GM19239 (cell line): Measurements from ENCODE around the gene GTF3C4.
A peak's percentile ranks its signal among the peaks of the same experiment; 100 is the strongest.

ENCODE experiments used
- DNase-seq: peaks from one replicate; pipeline ENCODE4 v3.0.0; 2011; ENCODE audit warnings: low spot score; ENCODE audit not compliant: insufficient read length
- FAIRE-seq: peaks from 2 replicates; lab custom pipeline; 2011; peaks lifted over from hg19 to GRCh38; lab: Jason Lieb, UNC

The GTF3C4 gene

DNA sequence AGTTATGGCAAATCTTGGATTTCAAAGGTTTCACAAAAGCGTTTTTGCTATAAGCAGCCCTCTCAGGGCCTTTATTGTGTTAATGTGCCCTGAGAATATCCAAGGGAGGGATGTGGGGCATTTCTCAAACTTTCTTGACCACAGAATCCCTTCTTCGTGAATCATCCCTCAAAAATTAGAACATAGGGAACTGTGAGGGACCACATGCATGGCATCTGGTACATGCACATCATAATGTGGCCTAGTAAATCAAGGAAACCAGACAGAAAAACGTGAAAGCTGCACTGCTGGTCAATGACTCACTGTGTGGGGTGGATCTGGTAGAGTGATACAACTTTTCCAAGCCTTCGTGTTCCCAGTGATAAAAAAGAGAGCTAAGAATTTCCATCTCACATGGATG lies 22.9 kb upstream of the GTF3C4 start:
- DNase-seq, result no peak
- no peak for FAIRE-seq

DNA sequence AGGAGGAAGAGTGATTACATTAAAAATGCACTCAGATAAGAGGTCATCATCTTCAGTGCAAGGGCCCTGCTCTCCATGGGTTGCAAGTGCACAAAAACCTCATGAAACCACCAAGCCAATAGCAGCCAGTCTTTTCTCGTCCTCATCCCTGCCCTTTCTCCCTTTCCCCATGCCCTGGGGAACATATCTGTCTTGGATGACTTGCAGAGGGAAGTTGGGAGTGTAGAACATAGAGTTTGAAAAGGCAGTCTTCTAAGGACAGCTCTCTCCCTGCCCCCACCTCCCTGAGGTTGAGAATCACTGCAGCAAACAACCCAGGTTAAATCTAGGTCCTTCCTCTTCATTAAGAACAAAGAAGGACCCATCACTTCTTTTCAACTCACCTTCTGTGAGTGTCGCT lies 22.5 kb upstream of the GTF3C4 start:
- DNase-seq, result no peak
- no peak for FAIRE-seq

- FAIRE-seq (no peak), DNase-seq (no peak)
These were observed 22.0 kb upstream of the GTF3C4 start for GRCh38 chr9:132648283-132648682.

GRCh38 chr9:132648685-132649084 lies 21.6 kb upstream of the GTF3C4 start:
- FAIRE-seq (no peak), DNase-seq (no peak)

GRCh38 chr9:132651259-132651658 lies 19.0 kb upstream of the GTF3C4 start:
- DNase-seq (no peak), FAIRE-seq (no peak)

DNA sequence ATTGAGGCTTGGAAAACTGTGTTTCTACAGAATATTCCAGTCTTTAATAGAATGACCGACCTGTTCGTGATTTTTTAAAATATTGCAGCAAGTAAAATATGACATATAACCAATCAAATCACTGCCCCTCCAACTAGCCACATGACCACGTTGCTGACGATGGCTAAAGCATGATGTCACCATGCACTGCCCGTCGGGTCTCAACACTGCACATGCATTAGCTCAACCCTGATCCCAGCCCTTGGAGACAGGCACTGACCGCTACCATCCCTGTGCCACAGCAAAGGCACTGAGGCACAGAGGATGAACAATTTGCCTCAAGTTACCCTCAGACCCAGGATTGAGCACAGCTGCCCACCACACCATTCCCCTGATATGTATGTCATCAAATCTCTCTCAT lies 14.0 kb upstream of the GTF3C4 start:
- no peak for DNase-seq
- FAIRE-seq, result no peak

DNA sequence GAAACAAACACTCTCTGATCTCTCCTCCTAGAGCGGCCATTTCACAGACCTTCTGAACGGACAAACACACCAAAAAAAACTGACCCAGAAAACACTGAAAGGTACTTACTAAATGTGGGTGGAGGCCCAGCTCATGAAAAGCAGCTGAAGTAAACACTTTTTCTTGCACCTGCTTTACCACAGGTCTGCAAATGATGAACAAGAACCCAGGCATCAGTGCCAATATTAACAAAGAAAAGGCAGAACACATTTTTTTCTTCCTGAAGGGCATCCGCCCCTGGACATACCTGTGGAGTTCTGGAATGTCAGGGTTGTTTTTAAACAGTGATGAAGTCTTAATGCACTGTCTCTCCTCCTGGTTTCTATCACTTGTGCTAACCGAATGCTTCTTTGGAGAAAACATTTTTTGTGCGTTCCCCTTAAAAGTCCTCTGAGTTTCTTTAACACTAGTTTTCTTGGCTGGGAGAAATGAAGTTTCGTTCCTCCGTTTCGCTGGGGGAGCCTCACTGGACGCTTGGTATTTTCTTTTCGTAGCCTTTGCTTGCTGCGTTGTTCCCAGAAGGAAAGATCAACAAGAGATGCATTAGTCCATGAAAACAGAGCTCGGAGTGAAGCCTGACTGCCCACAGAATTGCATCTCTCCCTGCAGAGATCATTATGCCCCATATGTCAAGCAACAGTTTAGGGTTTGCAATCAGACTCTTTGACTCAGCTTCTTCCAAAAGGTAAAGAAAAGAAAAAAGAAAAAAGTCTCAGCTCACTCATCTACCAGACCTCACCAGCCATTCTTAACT lies 7.9 kb upstream of the GTF3C4 start:
- DNase-seq, result no peak
- no peak for FAIRE-seq

DNA sequence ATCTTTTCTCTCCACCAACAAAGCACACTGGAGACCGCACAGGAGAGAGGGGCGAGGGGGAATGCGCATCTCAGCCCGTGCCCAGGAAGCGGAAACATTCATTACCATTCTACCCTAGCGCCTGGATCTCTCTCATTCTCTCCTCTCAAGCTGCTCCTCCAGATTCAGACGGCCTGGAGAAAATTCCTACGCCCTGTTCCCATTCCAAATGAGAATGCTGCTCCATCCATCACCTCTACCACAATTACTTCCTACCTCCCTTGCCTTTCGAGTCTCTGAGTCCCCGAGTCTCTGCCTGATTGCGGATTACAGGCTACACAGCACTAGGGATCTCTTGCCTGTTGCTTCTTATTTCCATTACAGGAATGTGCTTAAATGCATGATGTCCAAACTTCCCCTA lies 7.1 kb upstream of the GTF3C4 start:
- DNase-seq (no peak), FAIRE-seq (no peak)

- no peak for FAIRE-seq
- DNase-seq, result no peak
These were observed 6.4 kb upstream of the GTF3C4 start for GRCh38 chr9:132663851-132664250.

DNA sequence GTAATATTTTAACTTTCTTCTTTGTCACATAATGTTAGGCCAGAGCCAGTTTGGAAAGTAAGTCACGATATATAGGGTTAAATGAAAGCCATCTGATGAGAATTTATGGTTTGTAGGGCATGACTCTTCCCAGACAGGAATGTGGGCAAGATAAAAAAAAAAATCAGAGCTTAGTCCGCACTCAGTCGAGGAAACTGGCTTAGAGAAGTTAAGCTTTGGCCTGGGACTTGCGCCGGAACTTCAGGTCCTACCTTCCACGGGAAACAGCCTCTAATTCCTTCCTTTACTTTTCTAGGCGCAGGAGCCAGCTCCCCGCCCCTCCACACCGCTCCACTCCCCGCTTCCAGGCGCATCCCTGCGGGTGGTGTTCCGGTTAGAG lies 956 bp upstream of the GTF3C4 start:
- DNase-seq, result no peak
- no peak for FAIRE-seq

DNA sequence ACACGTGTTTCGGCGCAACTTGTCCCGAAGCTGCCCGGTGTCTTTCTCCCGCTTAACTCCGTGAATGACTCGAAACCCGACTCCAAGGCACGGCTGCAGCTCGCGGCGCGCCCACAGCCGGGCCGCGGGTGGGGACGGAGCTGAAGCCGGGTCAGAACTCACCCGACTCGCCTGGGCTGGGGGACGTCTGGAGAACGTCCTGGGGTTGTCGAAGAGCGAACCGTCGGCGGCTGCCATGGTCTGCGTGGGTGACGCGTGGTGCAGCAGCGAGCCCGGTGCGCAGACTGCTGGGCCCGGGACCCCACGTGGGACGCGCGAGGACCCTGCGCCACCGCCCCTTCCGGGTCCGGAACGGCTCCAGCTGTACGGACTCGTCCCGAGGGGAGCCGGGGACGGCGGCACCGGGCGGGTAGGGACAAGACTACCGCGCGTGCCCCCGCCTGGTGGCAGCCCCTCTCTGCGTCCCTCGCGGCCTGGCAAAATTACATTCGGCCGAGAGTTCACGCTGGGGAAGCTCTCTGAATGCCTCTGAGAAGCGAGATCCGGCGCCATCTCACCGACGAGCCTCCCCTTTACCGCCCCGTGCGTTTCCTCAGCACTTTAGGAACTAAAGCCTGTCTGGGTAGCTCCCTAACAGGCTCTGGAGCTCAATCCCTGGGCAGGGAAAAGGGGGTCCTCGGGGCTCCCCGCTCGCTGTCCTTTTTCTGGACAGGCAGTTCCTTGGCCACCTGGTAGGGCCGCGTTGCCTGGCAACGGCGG lies 387 bp upstream of the GTF3C4 start, which contains the start of gene DDX31:
Gene DDX31, minus strand, starts transcription at position 286 of the 759 bp plus-strand sequence. Its CDS starts 49 bp downstream, at position 237.
- FAIRE-seq (peak; percentile 78), DNase-seq (peak; percentile 89)

GRCh38 chr9:132671620-132672412 lies 1.6 kb downstream of the GTF3C4 start:
- no peak for FAIRE-seq

GRCh38 chr9:132672413-132672690 lies 2.1 kb downstream of the GTF3C4 start:
- FAIRE-seq, result no peak
- DNase-seq, result no peak

More at GRCh38 chr9:132671620-132672412, 1.6 kb downstream of the GTF3C4 start:
- no peak for DNase-seq

- FAIRE-seq, result no peak
- DNase-seq, result peak; percentile 9
These were observed 3.1 kb downstream of the GTF3C4 start for GRCh38 chr9:132673355-132673754.

DNA sequence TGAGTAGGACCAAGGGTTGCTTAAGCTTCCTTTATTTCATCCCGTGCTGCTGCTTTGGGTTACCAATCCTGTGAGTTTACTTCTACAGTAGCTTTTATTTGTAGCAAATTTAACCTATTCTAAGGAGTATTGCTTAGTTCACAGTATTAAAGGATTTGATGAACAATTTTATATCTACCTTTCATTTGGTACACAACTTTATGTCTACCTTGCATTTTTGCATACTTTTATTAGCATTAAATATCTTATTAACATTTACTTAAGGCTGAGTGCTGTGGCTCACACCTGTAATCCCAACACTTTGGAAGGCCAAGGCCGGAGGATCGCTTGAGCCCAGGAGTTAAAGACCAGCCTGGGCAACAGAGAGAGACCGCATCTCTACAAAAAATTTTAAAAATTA lies 4.2 kb downstream of the GTF3C4 start:
- FAIRE-seq, result no peak

DNA sequence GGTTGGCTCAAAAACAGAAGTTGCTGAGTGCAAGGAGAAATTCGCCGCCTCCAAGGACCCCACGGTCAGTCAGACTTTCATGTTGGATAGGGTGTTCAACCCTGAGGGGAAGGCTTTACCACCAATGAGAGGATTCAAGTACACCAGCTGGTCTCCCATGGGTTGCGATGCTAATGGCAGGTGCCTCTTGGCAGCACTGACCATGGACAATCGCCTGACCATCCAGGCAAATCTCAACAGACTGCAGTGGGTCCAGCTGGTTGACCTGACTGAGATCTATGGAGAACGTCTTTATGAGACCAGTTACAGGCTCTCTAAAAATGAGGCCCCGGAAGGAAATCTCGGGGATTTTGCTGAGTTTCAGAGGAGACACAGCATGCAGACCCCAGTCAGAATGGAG lies 7.7 kb downstream of the GTF3C4 start:
- no peak for FAIRE-seq
- no peak for DNase-seq

More for the DNA sequence above, 4.2 kb downstream of the GTF3C4 start:
- DNase-seq, result no peak

DNA sequence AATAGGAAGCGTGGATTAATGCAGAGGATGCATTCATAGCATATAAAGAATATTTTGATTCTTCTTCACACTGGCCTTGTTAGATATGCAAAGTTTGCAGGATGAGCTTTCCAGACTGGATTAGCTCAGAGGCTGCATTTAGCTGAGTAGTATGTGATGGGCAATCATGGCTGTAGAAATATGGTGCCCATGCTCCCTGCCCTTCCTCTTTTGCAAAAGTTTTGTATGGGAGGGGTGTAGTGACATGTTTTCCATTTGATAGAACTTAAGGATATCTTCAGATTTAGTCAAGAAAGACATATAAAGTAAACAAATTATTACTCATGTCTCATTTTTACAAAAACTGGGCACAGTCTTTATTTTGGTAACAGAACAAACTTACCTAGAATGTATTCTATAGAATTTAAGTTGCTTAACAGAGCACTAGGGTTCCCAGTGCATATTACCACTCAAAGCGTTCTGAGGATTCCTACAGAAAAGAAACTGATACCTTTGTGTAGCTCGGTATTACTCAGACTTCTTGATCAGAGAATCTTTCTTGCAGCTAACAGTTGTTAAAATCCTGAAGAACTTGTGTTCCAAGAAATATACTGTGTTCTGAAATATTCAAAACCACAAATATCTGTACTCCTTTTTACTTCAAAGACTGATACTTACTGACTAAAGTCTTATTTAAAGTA lies 9.8 kb downstream of the GTF3C4 start:
- DNase-seq (no peak), FAIRE-seq (no peak)

DNA sequence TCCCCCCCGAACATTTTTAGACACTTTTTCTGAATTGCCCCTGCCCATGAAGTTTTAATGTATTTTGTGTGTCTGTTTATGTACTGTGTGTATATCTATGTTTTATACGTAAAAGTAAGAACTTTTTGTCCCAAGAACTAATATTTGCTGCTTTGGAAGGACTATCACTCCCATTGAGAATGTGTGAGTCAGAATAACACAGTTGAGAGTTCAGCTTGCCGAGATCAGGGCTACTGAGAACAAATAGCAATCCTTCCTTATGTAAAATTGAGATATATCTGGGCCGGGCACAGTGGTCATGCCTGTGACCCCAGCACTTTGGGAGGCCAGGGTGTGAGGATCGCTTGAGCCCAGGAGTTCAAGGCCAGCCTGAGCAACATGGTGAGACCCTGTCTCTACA lies 11.3 kb downstream of the GTF3C4 start:
- DNase-seq (no peak), FAIRE-seq (no peak)

- no peak for FAIRE-seq
- no peak for DNase-seq
These were observed 13.6 kb downstream of the GTF3C4 start for GRCh38 chr9:132683873-132684272.

GRCh38 chr9:132690696-132691095 lies 20.4 kb downstream of the GTF3C4 start:
- FAIRE-seq, result peak; percentile 8

More at GRCh38 chr9:132690696-132691095, 20.4 kb downstream of the GTF3C4 start:
- DNase-seq, result no peak
